ENCODE data around the gene CNNM2.
"Not testable (repeated sequence)": the region's sequence is repeated elsewhere in the genome, so short reads cannot be mapped to it uniquely, and the experiment has no call there.

Gene CNNM2

GRCh38 chr10:103041391-103041790, 123.3 kb downstream of the CNNM2 start:
- DNase-seq: no peak

DNA sequence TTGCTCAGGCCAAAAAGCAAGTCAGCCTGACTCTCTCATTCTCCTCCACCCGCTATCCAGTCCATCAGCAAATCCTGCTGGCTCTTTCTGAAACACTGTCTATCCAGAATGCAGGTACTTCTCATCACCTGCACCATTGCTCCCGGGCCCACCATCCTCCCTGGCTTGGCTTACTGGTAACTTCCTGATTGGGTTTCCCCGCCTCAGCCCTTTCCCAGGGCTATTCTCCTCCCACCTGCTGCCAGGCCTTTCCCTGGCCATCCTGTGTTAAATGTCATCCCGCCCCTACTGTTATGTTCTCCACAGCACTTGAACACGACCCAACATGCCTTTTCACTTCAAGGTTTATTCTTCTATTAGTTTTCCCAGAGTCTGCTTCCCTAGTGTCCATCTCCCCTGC, 124.0 kb downstream of the CNNM2 start:
- no peak for DNase-seq

GRCh38 chr10:103042908-103043307, 124.8 kb downstream of the CNNM2 start:
- DNase-seq: no peak

DNA sequence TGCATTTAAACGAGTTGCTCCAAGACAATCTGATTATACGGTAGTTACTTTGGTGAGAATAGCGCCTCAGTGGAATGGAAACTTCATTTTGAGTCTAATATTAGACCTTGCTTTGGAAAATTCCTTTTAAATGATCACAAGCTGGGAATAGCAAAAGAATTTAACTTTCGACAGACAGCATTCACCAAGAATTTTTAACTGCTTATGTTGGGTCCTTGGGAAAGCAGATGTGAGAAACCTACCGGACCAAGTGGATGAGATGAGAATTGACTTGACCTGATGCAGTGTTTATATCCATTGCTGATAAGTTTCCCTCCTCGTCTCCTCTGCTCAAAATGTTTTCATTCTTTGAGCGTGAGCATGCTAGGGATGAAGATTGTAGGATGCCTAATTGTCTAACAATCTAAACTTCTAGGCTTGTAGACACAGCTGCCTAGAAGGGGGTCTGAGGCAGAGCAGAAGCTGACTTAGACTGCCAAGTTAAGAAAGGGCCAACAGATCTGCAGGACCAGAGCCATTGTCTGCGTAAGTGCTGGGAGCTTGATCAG, 126.9 kb downstream of the CNNM2 start:
- no peak for DNase-seq

DNA sequence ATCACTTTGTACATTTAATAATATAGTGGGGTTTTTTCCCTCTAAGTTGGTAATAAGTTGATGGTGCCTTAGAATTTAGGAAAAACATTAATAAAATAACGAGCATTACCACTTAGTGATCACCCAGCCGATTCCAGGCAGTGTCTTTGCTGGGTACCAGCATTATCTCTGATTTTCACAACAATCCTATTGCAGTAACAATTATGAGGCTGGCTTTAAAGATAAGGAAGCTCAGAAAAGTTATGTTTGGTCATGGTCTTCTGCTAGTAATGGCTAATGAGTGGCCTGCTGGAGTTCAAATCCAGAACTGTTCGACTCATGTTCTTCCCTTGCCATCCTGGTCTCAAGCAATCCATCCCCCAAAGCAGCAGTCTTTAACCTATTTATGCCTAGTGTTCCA, 127.9 kb downstream of the CNNM2 start:
- DNase-seq: no peak

DNA sequence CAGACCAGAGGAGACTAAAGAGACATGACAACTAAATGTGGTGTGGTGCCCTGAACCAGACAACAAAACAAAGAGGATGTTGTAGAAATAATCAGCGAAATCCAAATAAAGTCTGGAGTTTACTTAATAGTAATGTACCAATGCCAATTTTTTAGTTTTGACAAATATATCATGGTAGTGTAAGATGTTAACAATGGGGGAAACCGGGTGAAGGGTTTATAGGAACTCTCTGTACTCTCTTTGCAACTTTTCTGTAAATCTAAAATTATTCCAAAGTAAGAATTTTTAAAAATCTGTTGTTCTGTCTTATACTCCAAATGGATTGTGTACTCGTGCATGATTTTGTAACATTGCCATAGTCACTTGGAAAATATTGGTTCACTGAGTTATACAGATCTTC, 129.3 kb downstream of the CNNM2 start:
- no peak for DNase-seq

GRCh38 chr10:103049237-103049636, 131.1 kb downstream of the CNNM2 start:
- DNase-seq: no peak

DNA sequence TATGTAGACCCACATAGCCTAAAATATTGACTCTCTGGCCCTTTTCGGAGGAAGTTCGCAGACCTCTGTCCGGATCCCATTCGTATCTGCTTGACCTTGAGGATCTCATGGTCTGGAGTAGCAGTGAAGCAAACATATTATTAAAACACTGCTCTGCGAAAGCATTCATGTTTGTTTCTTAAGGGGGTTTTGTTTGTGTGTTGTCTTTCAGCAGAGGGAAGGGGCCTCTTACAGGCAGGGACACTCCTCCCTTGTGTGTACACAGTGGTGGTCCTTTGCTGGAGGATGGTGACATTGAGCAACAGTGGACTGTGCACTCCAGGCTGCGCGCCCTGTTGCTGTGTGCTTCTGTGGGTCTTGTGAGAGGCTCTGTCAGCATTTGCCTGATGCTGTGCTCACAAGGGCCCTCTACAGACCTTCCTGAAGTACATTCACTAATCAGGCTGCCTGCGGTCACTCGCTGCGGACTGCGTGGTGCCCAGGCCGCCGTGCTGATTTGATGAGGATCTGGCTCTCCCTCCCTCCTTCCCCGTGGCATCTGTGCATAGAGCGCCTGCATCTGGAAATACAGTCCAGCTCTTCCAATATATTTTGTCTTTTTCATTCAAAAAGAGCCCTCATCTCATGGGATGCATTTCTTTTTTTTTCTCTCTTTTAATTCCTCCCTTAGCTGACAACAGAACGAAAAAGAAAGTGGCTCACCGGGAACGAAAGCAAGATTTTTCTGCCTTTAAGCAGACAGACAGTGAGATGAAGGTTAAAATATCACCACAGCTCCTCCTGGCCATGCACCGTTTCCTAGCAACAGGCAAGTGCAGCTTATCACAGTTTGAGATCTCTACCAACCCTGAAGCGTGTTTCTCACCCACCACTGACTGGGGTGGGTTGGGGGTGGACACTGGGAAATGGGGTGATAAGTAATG, 135.8 kb downstream of the CNNM2 start:
- DNase-seq: peak; percentile 50

GRCh38 chr10:103054621-103055020, 136.5 kb downstream of the CNNM2 start:
- DNase-seq: no peak

- DNase-seq: no peak
Measured at GRCh38 chr10:103055105-103055504, 137.0 kb downstream of the CNNM2 start.

GRCh38 chr10:103058034-103058433, 139.9 kb downstream of the CNNM2 start:
- DNase-seq: no peak

DNA sequence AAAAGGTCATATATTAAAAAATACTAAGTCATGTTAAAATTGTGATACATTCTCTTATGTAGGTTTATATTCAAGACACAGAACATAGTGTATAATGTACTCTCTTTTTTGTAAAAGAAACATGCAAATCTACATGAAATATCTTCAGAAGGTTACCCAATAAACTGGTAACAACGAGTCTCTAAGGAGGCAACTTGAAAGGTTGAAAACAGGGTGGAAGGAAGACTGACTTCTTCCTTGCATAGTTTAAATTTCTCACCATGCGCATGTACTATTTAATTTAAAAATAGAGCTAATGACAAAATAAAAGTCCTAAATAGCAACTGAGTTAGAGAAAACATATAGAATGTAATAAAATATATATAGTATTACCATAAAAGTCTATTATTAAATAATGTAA, 142.5 kb downstream of the CNNM2 start:
- no peak for DNase-seq

GRCh38 chr10:103062854-103063590, 144.9 kb downstream of the CNNM2 start:
- DNase-seq: no peak

GRCh38 chr10:103064956-103065355, 146.9 kb downstream of the CNNM2 start:
- no peak for DNase-seq

DNA sequence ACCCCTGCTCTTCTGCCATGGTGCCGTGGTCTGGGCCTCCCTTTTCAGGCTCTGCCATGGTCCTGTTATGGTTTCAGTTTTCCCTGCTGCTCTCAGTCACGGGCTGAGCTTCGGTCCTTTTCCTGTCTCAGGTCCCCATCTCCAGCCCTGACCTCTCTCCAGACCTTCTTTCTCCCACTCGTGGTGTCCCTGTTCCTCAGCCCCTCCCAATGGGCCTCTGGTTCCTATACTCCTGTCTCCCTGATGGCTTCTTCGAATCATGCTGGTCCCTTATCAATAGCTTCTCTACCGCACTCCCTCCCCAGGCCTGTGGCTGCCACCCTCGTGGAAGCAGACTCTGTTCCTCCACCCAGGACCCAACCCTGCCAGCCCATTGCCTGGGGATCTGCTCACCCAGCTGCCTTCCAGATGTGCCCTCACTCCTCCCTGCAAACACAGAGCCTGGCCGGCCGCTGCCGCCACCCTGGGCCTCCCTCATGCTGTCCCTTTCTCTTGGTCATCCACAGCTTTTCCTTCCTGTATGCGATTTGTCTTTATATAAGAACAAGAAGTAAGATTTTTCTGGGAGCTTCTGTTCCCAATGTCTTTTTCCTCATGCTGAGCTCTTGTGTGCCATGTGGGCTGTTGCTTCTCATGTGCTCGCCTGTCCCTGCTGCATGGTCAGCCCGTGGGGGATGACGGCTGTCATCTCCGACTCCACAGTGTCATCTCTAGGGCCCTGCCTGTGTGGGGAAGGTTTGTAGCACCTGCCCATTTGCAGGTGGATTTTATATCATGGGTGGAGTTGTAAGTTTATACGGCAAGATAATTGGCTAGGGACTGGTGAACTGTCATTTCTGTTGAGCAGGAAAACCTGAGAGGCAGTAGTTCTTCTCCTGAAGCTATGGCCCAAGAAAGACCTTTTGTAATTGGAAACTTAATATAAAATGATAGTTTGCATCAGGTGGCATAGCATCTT, 148.3 kb downstream of the CNNM2 start:
- no peak for DNase-seq

DNA sequence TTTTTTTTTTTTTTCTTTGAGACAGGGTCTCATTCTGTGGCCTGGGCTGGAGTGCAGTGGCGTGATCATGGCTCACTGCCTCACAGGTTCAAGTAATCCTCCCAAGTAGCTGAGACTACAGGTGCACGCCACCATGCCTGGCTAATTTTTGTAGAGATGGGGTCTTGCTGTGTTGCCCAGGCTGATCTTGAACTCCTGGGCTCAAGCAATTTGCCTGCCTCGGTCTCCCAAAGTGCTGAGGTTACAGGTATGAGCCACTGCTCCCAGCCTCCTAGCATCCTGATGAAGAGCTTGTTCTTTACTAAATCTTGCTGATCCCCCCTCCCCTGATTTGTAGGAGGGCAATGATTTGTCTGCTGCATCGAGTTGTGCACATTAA, 149.0 kb downstream of the CNNM2 start:
- DNase-seq: not testable (repeated sequence)

- DNase-seq: no peak
Measured at GRCh38 chr10:103067484-103067883, 149.4 kb downstream of the CNNM2 start.

DNA sequence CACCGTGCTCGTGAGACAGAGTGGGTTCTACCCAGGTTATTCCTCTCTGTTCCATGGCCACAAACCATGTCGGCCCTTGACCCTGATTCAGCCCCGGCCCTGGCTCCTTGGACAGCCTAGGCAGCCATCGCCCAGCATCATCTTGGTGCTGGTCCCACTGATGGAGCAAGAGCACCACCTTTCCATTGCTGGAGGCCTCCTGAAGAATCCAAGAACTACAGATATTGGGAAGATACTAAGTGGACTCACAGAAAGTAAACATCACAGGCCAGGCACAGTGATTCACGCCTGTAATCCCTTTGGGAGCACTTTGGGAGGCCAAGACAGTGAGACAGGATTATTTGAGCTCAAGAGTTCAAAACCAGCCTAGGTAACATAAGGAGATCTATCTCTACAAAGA, 149.9 kb downstream of the CNNM2 start:
- DNase-seq: no peak

DNA sequence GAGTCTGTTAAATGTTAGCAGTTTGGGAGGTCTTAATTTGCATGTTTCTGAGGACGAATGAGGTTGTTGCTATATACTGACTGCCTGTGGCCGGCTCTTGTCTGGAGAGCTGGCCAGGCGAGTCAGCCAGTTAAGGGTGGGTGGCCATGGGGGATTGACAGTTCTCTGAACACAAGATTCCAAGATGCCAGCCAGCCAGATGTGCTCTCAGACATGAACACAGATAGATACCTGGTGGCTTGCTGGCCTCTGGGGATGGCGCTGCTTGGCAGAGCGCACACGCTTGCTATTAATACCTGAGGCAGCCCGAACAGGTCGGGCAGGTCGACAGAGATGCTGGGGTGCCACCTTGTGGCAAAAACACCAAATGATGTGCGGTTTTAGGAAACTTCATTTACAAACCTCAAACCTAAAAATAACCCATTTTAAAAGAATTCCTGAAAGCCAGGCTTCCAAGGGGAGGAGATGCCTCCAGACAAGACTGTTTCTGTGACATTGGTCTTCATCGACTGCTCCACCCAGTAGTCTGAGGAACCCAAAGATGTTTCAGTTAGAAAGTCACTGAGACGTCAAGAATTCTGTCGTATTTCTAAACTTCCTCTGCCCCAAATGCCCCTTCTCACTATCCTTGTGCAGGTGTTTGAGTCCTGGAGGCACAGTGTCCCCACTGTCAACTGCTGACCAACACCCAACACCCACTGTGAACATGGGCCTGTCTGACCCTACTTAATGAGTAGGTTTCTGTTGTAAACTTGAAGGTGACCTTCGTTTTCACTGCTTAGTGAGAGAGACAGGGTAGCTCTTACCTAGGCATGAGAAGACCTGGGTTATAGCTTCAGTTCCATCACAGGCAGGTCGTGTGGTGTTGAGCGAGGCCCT, 151.6 kb downstream of the CNNM2 start:
- DNase-seq: peak; percentile 53

DNA sequence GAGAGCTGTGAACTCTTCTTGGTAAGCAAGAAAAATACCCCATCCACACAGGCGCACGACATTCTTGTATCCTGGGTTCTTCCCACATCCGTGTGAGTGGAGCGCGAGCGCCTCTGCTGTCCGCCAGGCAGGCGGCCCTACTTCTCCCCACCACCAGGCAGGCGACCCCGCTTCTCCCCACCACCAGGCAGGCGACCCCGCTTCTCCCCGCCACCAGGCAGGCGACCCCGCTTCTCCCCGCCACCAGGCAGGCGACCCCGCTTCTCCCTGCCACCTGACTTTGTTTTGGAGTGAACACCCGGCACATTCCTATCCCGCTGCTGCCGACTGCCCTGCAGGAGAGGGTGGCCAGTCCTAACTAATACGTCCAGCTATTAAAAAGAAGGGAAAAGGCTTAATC, 154.2 kb downstream of the CNNM2 start:
- DNase-seq: no peak

GRCh38 chr10:103072891-103073290, 154.8 kb downstream of the CNNM2 start:
- no peak for DNase-seq

Data from right kidney (tissue), 1 donor.